Suppressor macrophage treated with lipopolysaccharide for 1 hour (primary cell): Measurements from ENCODE around the gene NTHL1.

Source experiments
- DNase-seq, 3 donors: peaks; one replicate each; pipeline ENCODE4 v3.0.0-alpha.2; 2020 to 2022

The NTHL1 gene

GRCh38 chr16:1991135-1991551 lies 56.5 kb downstream of the NTHL1 start:
- DNase-seq, result peak; percentile 44 to 59 (median 55)

GRCh38 chr16:1990351-1991134 lies 57.1 kb downstream of the NTHL1 start:
- no peak for DNase-seq

GRCh38 chr16:1990101-1990350 lies 57.6 kb downstream of the NTHL1 start:
- no peak for DNase-seq
